ENCODE results near the gene C1QTNF3.

GRCh38 chr5:34022121-34022705, 20.8 kb downstream of the C1QTNF3 start:
- TF ChIP-seq CTCF (IDR thresholded peaks at IDR 0.05; ENCODE audit: insufficient read depth, low read length, poor library complexity, severe bottlenecking): no peak
- TF ChIP-seq EZH2phosphoT487 (conservative IDR thresholded peaks at IDR 0.05; ENCODE audit: low read length): no peak
